Neural cell (in vitro differentiated cells): ENCODE measurements around the gene MRPL58. TPM values are rescaled to one million over a fixed set of nuclear protein-coding genes. Genes with fewer than 3 reads are reported as not detected.
"Not testable (repeated sequence)": the region's sequence is repeated elsewhere in the genome, so short reads cannot be mapped to it uniquely, and the experiment has no call there.

Experiments
- H2AFZ ChIP-seq: fragments of 200-600, 300-800 bp; sonication (generic), shearing (Covaris generic); 2 replicates; pipeline ENCODE4 v1.6.0; 2014; ENCODE audit warnings: low read depth, mild to moderate bottlenecking, antibody characterized with exemption, low read length, moderate library complexity
- H3F3A ChIP-seq: fragments of 200-600 bp; shearing (Covaris generic); 2 replicates; pipeline ENCODE4 v1.6.1; 2016; ENCODE audit warnings: mild to moderate bottlenecking, moderate library complexity, mixed read lengths, antibody characterized with exemption, low read length; ENCODE audit not compliant: insufficient read depth, poor library complexity, severe bottlenecking
- H3K27ac ChIP-seq: fragments of 200-600, 300-800 bp; sonication (generic), shearing (Covaris generic); 2 replicates; pipeline ENCODE4 v1.5.1; 2014; ENCODE audit warnings: mild to moderate bottlenecking, low read length, moderate library complexity
- H3K27me3 ChIP-seq: fragments of 300-800, 200-600 bp; sonication (generic), shearing (Covaris generic); 2 replicates; pipeline ENCODE4 v1.6.0; 2014; ENCODE audit warnings: mild to moderate bottlenecking, low read depth, low read length, moderate library complexity; ENCODE audit not compliant: insufficient read depth
- H3K36me3 ChIP-seq: fragments of 300-800, 200-600 bp; sonication (generic), shearing (Covaris generic); 2 replicates; pipeline ENCODE4 v1.5.1; 2014; ENCODE audit warnings: mild to moderate bottlenecking, antibody characterized with exemption, low read length, moderate library complexity; ENCODE audit not compliant: insufficient read depth
- H3K4me2 ChIP-seq: fragments of 300-800, 200-600 bp; sonication (generic), shearing (Covaris generic); 2 replicates; pipeline ENCODE4 v1.6.0; 2014; ENCODE audit warnings: mild to moderate bottlenecking, low read length
- H3K4me3 ChIP-seq: fragments of 300-800, 200-600 bp; sonication (generic), shearing (Covaris generic); 2 replicates; pipeline ENCODE4 v1.5.1; 2014; ENCODE audit warnings: mild to moderate bottlenecking, low read length, moderate library complexity
- H3K79me2 ChIP-seq: fragments of 200-600 bp; shearing (Covaris generic); replicated peaks from 2 replicates; pipeline ENCODE4 v1.6.0; 2014; ENCODE audit warnings: mild to moderate bottlenecking, low read length, moderate library complexity; ENCODE audit not compliant: insufficient read depth
- H3K9ac ChIP-seq: fragments of 300-800, 200-600 bp; sonication (generic), shearing (Covaris generic); 2 replicates; pipeline ENCODE4 v1.6.1; 2016; ENCODE audit warnings: mild to moderate bottlenecking, low read length, mixed read lengths
- H3K9me2 ChIP-seq: fragments of 200-600 bp; shearing (Covaris generic); 2 replicates; pipeline ENCODE4 v1.6.1; 2016; ENCODE audit warnings: mild to moderate bottlenecking, low read length, mixed read lengths; ENCODE audit not compliant: insufficient read depth
- H3K9me3 ChIP-seq: fragments of 200-600, 300-800 bp; sonication (generic), shearing (Covaris generic); 2 replicates; pipeline ENCODE4 v1.6.1; 2016; ENCODE audit warnings: mild to moderate bottlenecking, mixed run types, low read length, moderate library complexity, mixed read lengths
- H4K20me1 ChIP-seq: fragments of 200-600 bp; shearing (Covaris generic); 2 replicates; pipeline ENCODE4 v1.6.1; 2016; ENCODE audit warnings: mild to moderate bottlenecking, mixed run types; ENCODE audit not compliant: insufficient read depth
- CTCF ChIP-seq: fragments of 450-650 bp; IDR thresholded peaks from 2 replicates; pipeline ENCODE4 v1.5.1; 2014; ENCODE audit warnings: antibody characterized with exemption, mild to moderate bottlenecking, moderate library complexity; ENCODE audit not compliant: poor library complexity, severe bottlenecking
- EP300 ChIP-seq: fragments of 450-650 bp; conservative IDR thresholded peaks from 2 replicates; pipeline ENCODE4 v1.6.1; 2014; ENCODE audit warnings: antibody characterized with exemption, mild to moderate bottlenecking, moderate library complexity; ENCODE audit not compliant: poor library complexity, severe bottlenecking
- EZH2 ChIP-seq: fragments of 200-600, 300-800 bp; shearing (Covaris generic), sonication (generic); IDR thresholded peaks from 2 replicates; pipeline ENCODE4 v1.6.1; 2014; ENCODE audit warnings: antibody characterized with exemption, low read length, borderline replicate concordance, mild to moderate bottlenecking; ENCODE audit not compliant: insufficient read depth, poor library complexity, severe bottlenecking
- MXI1 ChIP-seq: fragments of 450-650 bp; conservative IDR thresholded peaks from 2 replicates; pipeline ENCODE4 v1.6.1; 2014; ENCODE audit warnings: antibody characterized with exemption, mild to moderate bottlenecking; ENCODE audit not compliant: poor library complexity, severe bottlenecking
- POLR2AphosphoS5 ChIP-seq: IDR thresholded peaks from 2 replicates; pipeline ENCODE4 v1.6.1; 2012
- RAD21 ChIP-seq: fragments of 450-650 bp; conservative IDR thresholded peaks from 2 replicates; pipeline ENCODE4 v1.6.1; 2014; ENCODE audit warnings: antibody characterized with exemption, mild to moderate bottlenecking, moderate library complexity
- SMC3 ChIP-seq: fragments of 450-650 bp; conservative IDR thresholded peaks from 2 replicates; pipeline ENCODE4 v1.6.1; 2014; ENCODE audit warnings: antibody characterized with exemption, mild to moderate bottlenecking, moderate library complexity; ENCODE audit not compliant: poor library complexity
- TAF1 ChIP-seq: IDR thresholded peaks from 2 replicates; pipeline ENCODE4 v1.6.1; 2012; ENCODE audit warnings: low read depth
- polyA plus RNA-seq: library from polyadenylated mRNA; depleted of rRNA; stranded (reverse); fragments of >200 nt; gene quantifications from 2 replicates; pipeline ENCODE4 v1.2.3, GENCODE V29; 2014
- TF ChIP-seq, protein P1 (sequence below): IDR thresholded peaks from 2 replicates; pipeline ENCODE4 v1.6.1; 2012; ENCODE audit warnings: borderline replicate concordance

The MRPL58 gene
- polyA plus RNA-seq, 1 donor from 2014 or later, result 47.4 TPM

DNA sequence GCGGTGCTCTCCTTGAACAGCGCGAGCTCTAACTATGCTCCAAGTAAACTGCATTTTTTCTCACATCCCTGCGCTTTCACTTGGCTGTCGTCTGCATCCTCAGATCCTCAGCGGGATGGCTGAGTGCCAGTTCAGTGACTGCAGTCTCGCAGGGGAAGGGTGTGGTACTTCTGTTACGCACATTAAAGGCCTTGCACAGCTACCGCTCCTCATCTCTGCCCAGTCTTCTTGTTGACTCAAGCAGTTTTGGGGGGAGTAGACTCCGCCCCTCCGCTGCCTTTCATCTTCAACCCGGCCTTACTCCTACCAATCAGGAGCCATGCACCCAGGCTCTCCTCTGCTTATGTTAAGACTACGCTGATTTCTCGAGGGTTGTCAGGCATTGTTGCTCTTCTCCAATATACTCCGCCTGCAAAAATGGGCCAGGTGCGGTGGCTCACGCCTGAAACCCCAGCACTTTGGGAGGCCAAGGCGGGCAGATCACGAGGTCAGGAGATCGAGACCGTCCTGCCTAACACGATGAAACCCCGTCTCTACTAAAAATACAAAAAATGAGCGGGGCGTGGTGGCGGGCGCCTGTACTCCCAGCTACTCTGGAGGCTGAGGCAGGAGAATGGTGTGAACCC lies 24.3 kb downstream of the MRPL58 start:
- TF ChIP-seq SMC3, result no peak
- no peak for TF ChIP-seq POLR2AphosphoS5
- no peaks in the 10 kb centered on the region for H3F3A ChIP-seq
- no peaks in the 10 kb centered on the region for H3K9me3 ChIP-seq
- H3K9me2 ChIP-seq, result no peaks in the 10 kb centered on the region
- H3K4me2 ChIP-seq, result no peak overlapping the region
- H4K20me1 ChIP-seq, result no peaks in the 10 kb centered on the region
- no peak overlapping the region for H3K4me3 ChIP-seq
- no peaks in the 10 kb centered on the region for H3K27me3 ChIP-seq
- no peak overlapping the region for H3K27ac ChIP-seq
- peaks cover 6% of the 10 kb centered on the region for H3K36me3 ChIP-seq
- no peak overlapping the region for H2AFZ ChIP-seq
- no peak overlapping the region for H3K9ac ChIP-seq
- H3K79me2 ChIP-seq, result no peaks in the 10 kb centered on the region

- no peak overlapping the region for H3K9ac ChIP-seq
- no peak overlapping the region for H3K4me2 ChIP-seq
- no peak overlapping the region for H2AFZ ChIP-seq
- no peaks in the 10 kb centered on the region for H4K20me1 ChIP-seq
- TF ChIP-seq EZH2 (no peak), RAD21 (no peak), POLR2AphosphoS5 (no peak)
- H3K9me3 ChIP-seq, result no peaks in the 10 kb centered on the region
- no peaks in the 10 kb centered on the region for H3K79me2 ChIP-seq
- H3K27ac ChIP-seq, result no peak overlapping the region
- H3K27me3 ChIP-seq, result no peaks in the 10 kb centered on the region
- no peaks in the 10 kb centered on the region for H3K9me2 ChIP-seq
- no peak overlapping the region for H3K4me3 ChIP-seq
- H3F3A ChIP-seq, result no peaks in the 10 kb centered on the region
- peaks cover 6% of the 10 kb centered on the region for H3K36me3 ChIP-seq
These were observed 26.8 kb downstream of the MRPL58 start for GRCh38 chr17:75039238-75039637.

DNA sequence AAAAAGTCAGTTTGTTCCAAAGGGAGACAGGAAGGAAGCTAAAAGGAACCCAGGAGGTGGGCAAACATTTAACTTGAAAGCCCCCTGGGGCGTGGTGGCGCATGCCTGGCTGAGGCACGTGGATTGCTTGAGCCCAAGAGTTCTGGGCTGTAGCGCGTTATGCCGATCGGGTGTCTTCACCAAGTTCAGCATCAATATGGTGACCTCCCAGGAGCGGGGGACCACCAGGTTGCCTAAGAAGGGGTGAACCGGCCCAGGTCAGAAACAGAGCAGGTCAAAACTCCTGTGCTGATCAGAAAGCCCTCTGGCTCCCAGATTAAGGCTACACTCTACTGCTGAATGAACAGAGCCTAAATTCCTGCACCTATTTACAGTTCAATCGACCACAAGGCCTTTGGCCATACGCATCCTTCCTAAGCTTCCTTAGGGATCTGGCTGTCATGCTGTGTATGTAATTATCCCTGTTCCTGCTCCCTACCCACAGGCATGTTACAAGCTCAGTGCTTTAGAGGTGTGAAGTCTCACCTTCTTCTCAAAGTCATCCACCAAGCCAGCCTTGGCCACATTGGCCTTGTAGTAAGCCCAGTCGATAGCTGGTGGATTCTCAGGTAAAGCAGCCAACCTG lies 29.3 kb downstream of the MRPL58 start:
- Histone ChIP-seq H3K4me3 (no peak overlapping the region), H3K27ac (no peak overlapping the region), H4K20me1 (no peaks in the 10 kb centered on the region), H3K9ac (no peak overlapping the region), H3K27me3 (no peaks in the 10 kb centered on the region), H3K9me2 (no peaks in the 10 kb centered on the region), H3K36me3 (peaks cover 6% of the 10 kb centered on the region), H3K4me2 (no peak overlapping the region), H3F3A (no peaks in the 10 kb centered on the region), H3K9me3 (no peaks in the 10 kb centered on the region), H3K79me2 (no peaks in the 10 kb centered on the region), H2AFZ (no peak overlapping the region)
- TF ChIP-seq, protein P1, sequence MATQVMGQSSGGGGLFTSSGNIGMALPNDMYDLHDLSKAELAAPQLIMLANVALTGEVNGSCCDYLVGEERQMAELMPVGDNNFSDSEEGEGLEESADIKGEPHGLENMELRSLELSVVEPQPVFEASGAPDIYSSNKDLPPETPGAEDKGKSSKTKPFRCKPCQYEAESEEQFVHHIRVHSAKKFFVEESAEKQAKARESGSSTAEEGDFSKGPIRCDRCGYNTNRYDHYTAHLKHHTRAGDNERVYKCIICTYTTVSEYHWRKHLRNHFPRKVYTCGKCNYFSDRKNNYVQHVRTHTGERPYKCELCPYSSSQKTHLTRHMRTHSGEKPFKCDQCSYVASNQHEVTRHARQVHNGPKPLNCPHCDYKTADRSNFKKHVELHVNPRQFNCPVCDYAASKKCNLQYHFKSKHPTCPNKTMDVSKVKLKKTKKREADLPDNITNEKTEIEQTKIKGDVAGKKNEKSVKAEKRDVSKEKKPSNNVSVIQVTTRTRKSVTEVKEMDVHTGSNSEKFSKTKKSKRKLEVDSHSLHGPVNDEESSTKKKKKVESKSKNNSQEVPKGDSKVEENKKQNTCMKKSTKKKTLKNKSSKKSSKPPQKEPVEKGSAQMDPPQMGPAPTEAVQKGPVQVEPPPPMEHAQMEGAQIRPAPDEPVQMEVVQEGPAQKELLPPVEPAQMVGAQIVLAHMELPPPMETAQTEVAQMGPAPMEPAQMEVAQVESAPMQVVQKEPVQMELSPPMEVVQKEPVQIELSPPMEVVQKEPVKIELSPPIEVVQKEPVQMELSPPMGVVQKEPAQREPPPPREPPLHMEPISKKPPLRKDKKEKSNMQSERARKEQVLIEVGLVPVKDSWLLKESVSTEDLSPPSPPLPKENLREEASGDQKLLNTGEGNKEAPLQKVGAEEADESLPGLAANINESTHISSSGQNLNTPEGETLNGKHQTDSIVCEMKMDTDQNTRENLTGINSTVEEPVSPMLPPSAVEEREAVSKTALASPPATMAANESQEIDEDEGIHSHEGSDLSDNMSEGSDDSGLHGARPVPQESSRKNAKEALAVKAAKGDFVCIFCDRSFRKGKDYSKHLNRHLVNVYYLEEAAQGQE, result no peak
- TF ChIP-seq TAF1, result no peak
- no peak for TF ChIP-seq POLR2AphosphoS5
- TF ChIP-seq CTCF, result no peak
- no peak for TF ChIP-seq RAD21
- no peak for TF ChIP-seq SMC3
- TF ChIP-seq MXI1, result no peak
- TF ChIP-seq EP300, result no peak
- TF ChIP-seq EZH2, result no peak

DNA sequence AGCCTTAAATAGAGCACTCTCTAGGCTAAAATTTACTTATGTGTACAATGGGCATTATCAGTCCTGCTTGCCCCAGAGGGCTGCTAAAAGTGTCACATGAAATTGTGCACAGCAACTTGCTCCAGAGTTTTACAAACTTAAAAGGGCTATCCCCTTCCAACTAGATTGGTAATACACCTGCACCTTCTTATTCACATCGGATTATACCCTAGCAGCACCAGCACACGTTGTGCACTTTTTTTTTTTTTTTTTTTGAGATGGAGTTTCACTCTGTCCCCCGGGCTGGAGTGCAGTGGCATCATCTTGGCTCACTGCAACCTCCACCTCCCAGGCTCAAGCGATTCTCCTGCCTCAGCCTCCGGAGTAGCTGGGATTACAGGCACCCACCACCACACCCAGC lies 31.3 kb downstream of the MRPL58 start:
- not testable (repeated sequence) for H3K27ac ChIP-seq, H3K36me3 ChIP-seq

More for the DNA sequence above, 31.3 kb downstream of the MRPL58 start:
- H3K4me2 ChIP-seq, H3K27me3 ChIP-seq, H3F3A ChIP-seq, H2AFZ ChIP-seq, H3K9me2 ChIP-seq, H3K9me3 ChIP-seq, H3K9ac ChIP-seq, H3K4me3 ChIP-seq, H4K20me1 ChIP-seq: not testable (repeated sequence)
- H3K79me2 ChIP-seq, result peaks cover 11% of the 10 kb centered on the region
